HCT116 (cell line): ENCODE measurements around the gene SPOCD1. TPM values are rescaled to one million over a fixed set of nuclear protein-coding genes. Genes with fewer than 3 reads are reported as not detected.

Experiments used
- ATAC-seq: fragments of 200-7000 bp; cut with Tn5 transposase; 2 replicates; pipeline ENCODE4 v1.9.1; 2020; ENCODE audit warnings: mild to moderate bottlenecking, moderate library complexity
- BruUV-seq: library from RNA; stranded (reverse); fragments of 400-500 nt; replicated peaks from 2 replicates; lab custom pipeline; 2021; lab: Mats Ljungman, UMichigan
- CTCF ChIA-PET: fragments of 300-600 bp; sonication (Branson Sonifier 250); formaldehyde crosslinking; loops from one replicate; lab custom pipeline; 2021; ENCODE audit warnings: antibody characterized with exemption; lab: Charles Lee
- POLR2A ChIA-PET: fragments of 300-600, 350-600 bp; sonication (Branson Sonifier 250); formaldehyde crosslinking; loops from one replicate; lab custom pipeline; 2021; ENCODE audit warnings: antibody characterized with exemption; lab: Charles Lee
- RAD21 ChIA-PET, 2 experiments: fragments of 300-600 bp; sonication (Branson Sonifier 250); formaldehyde crosslinking; loops; one replicate each; lab custom pipeline; 2023; ENCODE audit warnings: low total read pairs in 2 of 2; ENCODE audit not compliant: uncharacterized antibody in 2 of 2, unreplicated experiment in 2 of 2, low non-redundant PET in 1 of 2; lab: Charles Lee
- DNase-seq: peaks from one replicate; pipeline ENCODE4 v3.0.0-alpha.2; 2010; ENCODE audit warnings: low read depth, low spot score
- H2AFZ ChIP-seq: fragments of 200-600 bp; shearing (Covaris generic), sonication (generic); 2 replicates; pipeline ENCODE4 v1.6.1; 2017; ENCODE audit warnings: low read depth, mixed run types, mixed read lengths, antibody characterized with exemption, low read length; ENCODE audit not compliant: poor library complexity, severe bottlenecking
- H3K27ac ChIP-seq: 2 replicates; pipeline ENCODE4 v1.5.1; 2012; ENCODE audit warnings: low read depth, low read length
- H3K27me3 ChIP-seq: fragments of 200-600 bp; sonication (generic); 2 replicates; pipeline ENCODE4 v1.6.1; 2016; ENCODE audit warnings: mixed run types, low read length, mixed read lengths; ENCODE audit not compliant: insufficient read depth
- H3K36me3 ChIP-seq, 2 experiments: fragments of 200-500 bp in 1 of 2; fragments of 200-600 bp in 1 of 2; sonication (Bioruptor generic) in 1 of 2; sonication (generic) in 1 of 2; 2 replicates each; pipeline versions ENCODE4 v1.5.1 to v1.6.1; 2014 to 2016; ENCODE audit warnings: low read length in 2 of 2, inconsistent platforms in 1 of 2, mixed read lengths in 1 of 2, mixed run types in 1 of 2; ENCODE audit not compliant: insufficient read depth in 2 of 2, control insufficient read depth in 1 of 2
- H3K4me1 ChIP-seq, 2 experiments: fragments of 200-600 bp in 1 of 2; sonication (generic) in 1 of 2; 2 replicates each; pipeline versions ENCODE4 v1.5.1 to v1.6.1; 2012 to 2017; ENCODE audit warnings: low read length in 2 of 2, inconsistent platforms in 1 of 2, mild to moderate bottlenecking in 1 of 2, mixed read lengths in 1 of 2, mixed run types in 1 of 2, moderate library complexity in 1 of 2; ENCODE audit not compliant: insufficient read depth in 2 of 2, control insufficient read depth in 1 of 2
- H3K4me2 ChIP-seq: fragments of 200-600 bp; sonication (generic); 2 replicates; pipeline ENCODE4 v1.6.1; 2017; ENCODE audit warnings: mixed run types, low read length, mixed read lengths
- H3K4me3 ChIP-seq, 2 experiments: fragments of 200-600 bp in 1 of 2; sonication (generic) in 1 of 2; replicated peaks in 1 of 2; 2 replicates each; pipeline ENCODE4 v1.5.1; 2011 to 2016; ENCODE audit warnings: low read length in 2 of 2, control low read depth in 1 of 2, low read depth in 1 of 2, mild to moderate bottlenecking in 1 of 2, mixed read lengths in 1 of 2, mixed run types in 1 of 2
- H3K79me2 ChIP-seq: fragments of 200-600 bp; sonication (generic); 2 replicates; pipeline ENCODE4 v1.6.1; 2017; ENCODE audit warnings: mild to moderate bottlenecking, mixed run types, low read length, moderate library complexity, mixed read lengths; ENCODE audit not compliant: insufficient read depth
- H3K9ac ChIP-seq: fragments of 200-600 bp; sonication (generic); 2 replicates; pipeline ENCODE4 v1.6.1; 2016; ENCODE audit warnings: low read length, mixed read lengths
- H3K9me2 ChIP-seq: fragments of 200-600 bp; sonication (generic), shearing (Covaris generic); 2 replicates; pipeline ENCODE4 v1.6.1; 2017; ENCODE audit warnings: mixed run types, mild to moderate bottlenecking, moderate library complexity; ENCODE audit not compliant: insufficient read depth
- H3K9me3 ChIP-seq, 2 experiments: fragments of 200-500 bp in 1 of 2; fragments of 200-600 bp in 1 of 2; sonication (Bioruptor generic) in 1 of 2; sonication (generic) in 1 of 2; 2 replicates each; pipeline ENCODE4 v1.6.1; 2014 to 2017; ENCODE audit warnings: low read length in 2 of 2, mixed read lengths in 2 of 2, inconsistent platforms in 1 of 2, low read depth in 1 of 2, mild to moderate bottlenecking in 1 of 2, mixed run types in 1 of 2, moderate library complexity in 1 of 2; ENCODE audit not compliant: control insufficient read depth in 1 of 2, insufficient read depth in 1 of 2
- H4K20me1 ChIP-seq: fragments of 200-600 bp; sonication (generic), shearing (Covaris generic); 2 replicates; pipeline ENCODE4 v1.6.1; 2017; ENCODE audit warnings: mixed run types, mild to moderate bottlenecking, moderate library complexity; ENCODE audit not compliant: insufficient read depth
- EGR1 ChIP-seq: IDR thresholded peaks from 2 replicates; pipeline ENCODE4 v1.6.1; 2012; ENCODE audit warnings: low read depth
- ELF1 ChIP-seq: IDR thresholded peaks from 2 replicates; pipeline ENCODE4 v1.6.1; 2012; ENCODE audit warnings: low read depth, borderline replicate concordance
- FOSL1 ChIP-seq: IDR thresholded peaks from 2 replicates; pipeline ENCODE4 v1.6.1; 2012; ENCODE audit warnings: low read depth
- JUND ChIP-seq: IDR thresholded peaks from 2 replicates; pipeline ENCODE4 v1.6.1; 2012
- POLR2A ChIP-seq: IDR thresholded peaks from 2 replicates; pipeline ENCODE4 v1.7.0; 2011; ENCODE audit warnings: borderline replicate concordance; ENCODE audit not compliant: insufficient read depth, insufficient read length; ENCODE audit errors: extremely low read depth
- POLR2AphosphoS5 ChIP-seq: IDR thresholded peaks from 2 replicates; pipeline ENCODE4 v1.6.1; 2011; ENCODE audit warnings: mild to moderate bottlenecking, low read depth, low read length, moderate library complexity
- RAD21 ChIP-seq: IDR thresholded peaks from 2 replicates; pipeline ENCODE4 v1.6.1; 2012; ENCODE audit warnings: low read depth, mild to moderate bottlenecking
- SIN3A ChIP-seq: IDR thresholded peaks from 2 replicates; pipeline ENCODE4 v1.6.1; 2012; ENCODE audit warnings: low read depth
- SP1 ChIP-seq: IDR thresholded peaks from 2 replicates; pipeline ENCODE4 v1.6.1; 2012; ENCODE audit warnings: low read depth
- SRF ChIP-seq: IDR thresholded peaks from 2 replicates; pipeline ENCODE4 v1.6.1; 2012; ENCODE audit warnings: low read depth
- TCF7L2 ChIP-seq: IDR thresholded peaks from 2 replicates; pipeline ENCODE4 v1.7.0; 2011; ENCODE audit warnings: borderline replicate concordance, inconsistent platforms; ENCODE audit not compliant: insufficient read depth, insufficient read length; ENCODE audit errors: extremely low read depth
- YY1 ChIP-seq: IDR thresholded peaks from 2 replicates; pipeline ENCODE4 v1.6.1; 2011; ENCODE audit warnings: low read length, low read depth, moderate library complexity, mild to moderate bottlenecking; ENCODE audit not compliant: insufficient replicate concordance; ENCODE audit errors: extremely low read depth
- ZFX ChIP-seq: fragments of 450-650 bp; IDR thresholded peaks from 2 replicates; pipeline ENCODE4 v1.6.1; 2017
- ZNF274 ChIP-seq: fragments of 200-500 bp; sonication (Bioruptor generic); IDR thresholded peaks from 2 replicates; pipeline ENCODE4 v1.6.1; 2014; ENCODE audit warnings: mild to moderate bottlenecking, low read depth, low read length, inconsistent platforms
- intact Hi-C: fragments of 100-400 bp; cut with micrococcal nuclease; formaldehyde crosslinking; loops from 2 replicates; pipeline ENCODE4 v1.10.0; 2022
- total RNA-seq: library from RNA; stranded (reverse); gene quantifications from one replicate; pipeline ENCODE4 v1.2.1, GENCODE V29; 2021; ENCODE audit not compliant: unreplicated experiment
- TF ChIP-seq, protein P1 (sequence below): IDR thresholded peaks from 2 replicates; pipeline ENCODE4 v1.6.1; 2012
- TF ChIP-seq, protein P2 (sequence below): IDR thresholded peaks from 2 replicates; pipeline ENCODE4 v1.6.1; 2011; ENCODE audit warnings: mild to moderate bottlenecking, low read length, moderate library complexity; ENCODE audit not compliant: insufficient replicate concordance; ENCODE audit errors: extremely low read depth
- TF ChIP-seq, protein P3 (sequence below): IDR thresholded peaks from 2 replicates; pipeline ENCODE4 v1.6.1; 2012
- TF ChIP-seq, protein P4 (sequence below), 3 experiments: fragments of 200-600 bp in 1 of 3; sonication (generic) in 1 of 3; IDR thresholded peaks in 2 of 3; conservative IDR thresholded peaks in 1 of 3; 2 replicates each; pipeline ENCODE4 v1.5.1; 2012 to 2017; ENCODE audit warnings: low read depth in 2 of 3, low read length in 2 of 3, antibody characterized with exemption in 1 of 3, borderline replicate concordance in 1 of 3, control low read depth in 1 of 3, mild to moderate bottlenecking in 1 of 3, mixed read lengths in 1 of 3, mixed run types in 1 of 3, moderate library complexity in 1 of 3; ENCODE audit not compliant: insufficient read depth in 1 of 3

SPOCD1 gene
- total RNA-seq, 1 experiment from 2014 or later: 5.0 TPM

DNA sequence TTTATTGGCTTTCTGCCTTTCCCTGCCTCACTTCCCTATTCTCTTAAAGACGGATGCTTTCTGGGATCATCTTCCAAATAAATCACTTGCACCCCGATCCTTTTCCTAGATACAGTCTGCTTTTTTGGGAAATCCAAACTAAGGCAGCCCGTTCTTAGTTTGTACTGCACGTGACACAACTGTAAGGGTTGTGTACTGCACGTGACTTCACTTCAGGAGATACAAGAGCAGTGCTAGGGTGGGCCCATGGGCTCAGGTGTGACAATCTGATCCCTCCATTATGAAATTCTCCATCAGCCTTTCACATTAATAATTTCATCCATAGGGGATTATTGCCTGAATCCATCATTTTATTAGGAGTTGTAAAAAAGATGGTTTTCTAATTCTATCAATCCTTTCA is 33.8 kb upstream of the SPOCD1 start (continued):
- TF ChIP-seq SP1 (no peak), YY1 (no peak), RAD21 (no peak), FOSL1 (no peak)

DNA sequence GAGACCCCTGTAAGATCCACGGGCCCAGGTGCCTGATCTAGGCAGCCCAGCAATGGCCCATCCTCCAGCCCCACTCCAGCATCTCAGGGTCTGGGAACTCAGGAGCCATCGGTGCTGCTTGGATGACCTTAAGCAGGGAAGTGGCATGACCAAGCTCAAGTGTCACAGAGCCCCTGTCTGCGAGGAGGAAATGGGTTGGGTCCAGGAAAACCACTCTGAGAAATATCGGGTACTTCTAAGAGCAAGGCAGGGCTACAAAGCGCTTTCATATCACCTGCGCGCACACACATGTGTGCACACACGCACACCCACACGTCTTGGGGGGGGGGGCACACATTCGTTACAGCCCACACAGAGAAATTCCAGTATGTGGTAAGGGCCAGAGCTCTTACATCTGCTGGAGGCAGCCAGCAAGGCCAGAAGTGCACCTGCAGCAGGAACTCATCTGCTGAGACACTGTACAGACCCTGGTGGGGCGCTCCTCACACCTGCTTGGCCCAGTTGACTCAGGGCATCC is 32.6 kb upstream of the SPOCD1 start:
- intact Hi-C loops: no loop called here
- H4K20me1 ChIP-seq: no peaks in the 10 kb centered on the region
- H3K27ac ChIP-seq: no peak overlapping the region
- H3K9me3 ChIP-seq: no peaks in the 10 kb centered on the region
- no peaks in the 10 kb centered on the region for H3K36me3 ChIP-seq
- CTCF ChIA-PET: no interaction called here
- POLR2A ChIA-PET: no interaction called here
- H3K4me1 ChIP-seq: no peaks in the 10 kb centered on the region
- DNase-seq (no peak), ATAC-seq (no peak)
- no peak overlapping the region for H3K4me3 ChIP-seq
- no TSS peak for BruUV-seq
- H3K9me2 ChIP-seq: no peaks in the 10 kb centered on the region
- TF ChIP-seq JUND (no peak), YY1 (no peak), ELF1 (no peak), TCF7L2 (no peak), ZFX (no peak), POLR2A (no peak), SRF (no peak), RAD21 (no peak), POLR2AphosphoS5 (no peak), SIN3A (no peak), ZNF274 (no peak), EGR1 (no peak)
- TF ChIP-seq, protein P1, sequence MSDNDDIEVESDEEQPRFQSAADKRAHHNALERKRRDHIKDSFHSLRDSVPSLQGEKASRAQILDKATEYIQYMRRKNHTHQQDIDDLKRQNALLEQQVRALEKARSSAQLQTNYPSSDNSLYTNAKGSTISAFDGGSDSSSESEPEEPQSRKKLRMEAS: no peak
- TF ChIP-seq, protein P2, sequence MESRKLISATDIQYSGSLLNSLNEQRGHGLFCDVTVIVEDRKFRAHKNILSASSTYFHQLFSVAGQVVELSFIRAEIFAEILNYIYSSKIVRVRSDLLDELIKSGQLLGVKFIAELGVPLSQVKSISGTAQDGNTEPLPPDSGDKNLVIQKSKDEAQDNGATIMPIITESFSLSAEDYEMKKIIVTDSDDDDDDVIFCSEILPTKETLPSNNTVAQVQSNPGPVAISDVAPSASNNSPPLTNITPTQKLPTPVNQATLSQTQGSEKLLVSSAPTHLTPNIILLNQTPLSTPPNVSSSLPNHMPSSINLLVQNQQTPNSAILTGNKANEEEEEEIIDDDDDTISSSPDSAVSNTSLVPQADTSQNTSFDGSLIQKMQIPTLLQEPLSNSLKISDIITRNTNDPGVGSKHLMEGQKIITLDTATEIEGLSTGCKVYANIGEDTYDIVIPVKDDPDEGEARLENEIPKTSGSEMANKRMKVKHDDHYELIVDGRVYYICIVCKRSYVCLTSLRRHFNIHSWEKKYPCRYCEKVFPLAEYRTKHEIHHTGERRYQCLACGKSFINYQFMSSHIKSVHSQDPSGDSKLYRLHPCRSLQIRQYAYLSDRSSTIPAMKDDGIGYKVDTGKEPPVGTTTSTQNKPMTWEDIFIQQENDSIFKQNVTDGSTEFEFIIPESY: no peak
- TF ChIP-seq, protein P3, sequence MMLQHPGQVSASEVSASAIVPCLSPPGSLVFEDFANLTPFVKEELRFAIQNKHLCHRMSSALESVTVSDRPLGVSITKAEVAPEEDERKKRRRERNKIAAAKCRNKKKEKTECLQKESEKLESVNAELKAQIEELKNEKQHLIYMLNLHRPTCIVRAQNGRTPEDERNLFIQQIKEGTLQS: no peak
- TF ChIP-seq, protein P4, sequence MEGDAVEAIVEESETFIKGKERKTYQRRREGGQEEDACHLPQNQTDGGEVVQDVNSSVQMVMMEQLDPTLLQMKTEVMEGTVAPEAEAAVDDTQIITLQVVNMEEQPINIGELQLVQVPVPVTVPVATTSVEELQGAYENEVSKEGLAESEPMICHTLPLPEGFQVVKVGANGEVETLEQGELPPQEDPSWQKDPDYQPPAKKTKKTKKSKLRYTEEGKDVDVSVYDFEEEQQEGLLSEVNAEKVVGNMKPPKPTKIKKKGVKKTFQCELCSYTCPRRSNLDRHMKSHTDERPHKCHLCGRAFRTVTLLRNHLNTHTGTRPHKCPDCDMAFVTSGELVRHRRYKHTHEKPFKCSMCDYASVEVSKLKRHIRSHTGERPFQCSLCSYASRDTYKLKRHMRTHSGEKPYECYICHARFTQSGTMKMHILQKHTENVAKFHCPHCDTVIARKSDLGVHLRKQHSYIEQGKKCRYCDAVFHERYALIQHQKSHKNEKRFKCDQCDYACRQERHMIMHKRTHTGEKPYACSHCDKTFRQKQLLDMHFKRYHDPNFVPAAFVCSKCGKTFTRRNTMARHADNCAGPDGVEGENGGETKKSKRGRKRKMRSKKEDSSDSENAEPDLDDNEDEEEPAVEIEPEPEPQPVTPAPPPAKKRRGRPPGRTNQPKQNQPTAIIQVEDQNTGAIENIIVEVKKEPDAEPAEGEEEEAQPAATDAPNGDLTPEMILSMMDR (IDR thresholded peaks at IDR 0.05 in 2 of 3, conservative IDR thresholded peaks at IDR 0.05 in 1 of 3; ENCODE audit: borderline replicate concordance in 1 of 3, insufficient read depth in 1 of 3, low read depth in 2 of 3, low read length in 2 of 3): no peak
- no peak overlapping the region for H2AFZ ChIP-seq
- no peak overlapping the region for H3K4me2 ChIP-seq
- H3K9ac ChIP-seq: no peak overlapping the region
- RAD21 ChIA-PET: no interaction called here
- no peaks in the 10 kb centered on the region for H3K27me3 ChIP-seq
- H3K79me2 ChIP-seq: no peaks in the 10 kb centered on the region
